BJ (cell line): Measurements from ENCODE around the gene C11orf97. TPM values are rescaled to one million over a fixed set of nuclear protein-coding genes. Genes with fewer than 3 reads are reported as not detected.
"Not testable (repeated sequence)": the region's sequence is repeated elsewhere in the genome, so short reads cannot be mapped to it uniquely, and the experiment has no call there.

Source experiments
- CTCF ChIA-PET: fragments of 350-600 bp; formaldehyde crosslinking; extraction: SDS; loops from one replicate; lab custom pipeline; 2021; ENCODE audit warnings: antibody characterized with exemption, inconsistent platforms; lab: Yijun Ruan, JAX
- POLR2A ChIA-PET: fragments of 300-600 bp; sonication (Branson Sonifier 250); formaldehyde crosslinking; extraction: SDS; loops from one replicate; lab custom pipeline; 2021; ENCODE audit warnings: antibody characterized with exemption; lab: Charles Lee
- DNase-seq: peaks from one replicate; pipeline ENCODE4 v3.0.0-alpha.2; 2011; ENCODE audit warnings: low read depth
- H3K27me3 ChIP-seq: 2 replicates; pipeline ENCODE4 v1.6.0; 2011; ENCODE audit warnings: low read length; ENCODE audit not compliant: control insufficient read depth, insufficient read depth
- H3K36me3 ChIP-seq: 2 replicates; pipeline ENCODE4 v1.5.1; 2011; ENCODE audit warnings: low read length; ENCODE audit not compliant: control insufficient read depth, insufficient read depth
- H3K4me3 ChIP-seq: 2 replicates; pipeline ENCODE4 v1.5.1; 2011; ENCODE audit warnings: low read depth, mild to moderate bottlenecking, control low read depth, low read length
- polyA plus RNA-seq: library from polyadenylated mRNA; depleted of rRNA; stranded (reverse); fragments of >200 nt; gene quantifications from 2 replicates; pipeline ENCODE4 v1.2.3, GENCODE V29; 2011
- TF ChIP-seq, protein P1 (sequence below): IDR thresholded peaks from 2 replicates; pipeline ENCODE4 v1.5.1; 2011; ENCODE audit warnings: low read depth, mild to moderate bottlenecking, control low read depth, inconsistent platforms, low read length, moderate library complexity; ENCODE audit not compliant: insufficient read depth

The C11orf97 gene
- polyA plus RNA-seq, 1 experiment, result not detected

DNA sequence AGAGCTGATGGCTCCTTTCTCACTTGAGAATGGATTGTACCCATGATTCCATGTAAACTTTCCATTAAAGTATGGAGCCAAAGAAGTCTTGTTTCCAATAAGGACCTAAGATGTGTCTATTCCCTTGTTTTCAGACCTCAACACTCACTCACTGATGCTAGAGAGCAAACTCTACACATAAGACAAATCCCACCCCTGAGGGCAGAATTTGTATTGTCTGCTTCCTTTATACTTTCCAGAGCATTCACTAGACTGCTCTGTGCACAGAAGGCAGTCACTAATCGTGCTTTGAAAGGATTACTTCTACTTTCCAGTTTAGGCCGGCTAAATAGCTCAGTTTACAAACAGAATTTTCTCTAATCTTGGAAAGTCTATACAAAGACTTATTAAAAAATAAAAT lies 12.1 kb upstream of the C11orf97 start:
- ChIA-PET CTCF (interaction anchor here (0.7 to 1.2 kb wide), 2 partner anchors 333 to 605 kb away, joined by 3 read pairs; no protein-coding TSS in a partner anchor), POLR2A (no interaction called here)
- no peaks in the 10 kb centered on the region for H3K27me3 ChIP-seq
- H3K36me3 ChIP-seq, result peaks cover 2% of the 10 kb centered on the region
- TF ChIP-seq, protein P1, sequence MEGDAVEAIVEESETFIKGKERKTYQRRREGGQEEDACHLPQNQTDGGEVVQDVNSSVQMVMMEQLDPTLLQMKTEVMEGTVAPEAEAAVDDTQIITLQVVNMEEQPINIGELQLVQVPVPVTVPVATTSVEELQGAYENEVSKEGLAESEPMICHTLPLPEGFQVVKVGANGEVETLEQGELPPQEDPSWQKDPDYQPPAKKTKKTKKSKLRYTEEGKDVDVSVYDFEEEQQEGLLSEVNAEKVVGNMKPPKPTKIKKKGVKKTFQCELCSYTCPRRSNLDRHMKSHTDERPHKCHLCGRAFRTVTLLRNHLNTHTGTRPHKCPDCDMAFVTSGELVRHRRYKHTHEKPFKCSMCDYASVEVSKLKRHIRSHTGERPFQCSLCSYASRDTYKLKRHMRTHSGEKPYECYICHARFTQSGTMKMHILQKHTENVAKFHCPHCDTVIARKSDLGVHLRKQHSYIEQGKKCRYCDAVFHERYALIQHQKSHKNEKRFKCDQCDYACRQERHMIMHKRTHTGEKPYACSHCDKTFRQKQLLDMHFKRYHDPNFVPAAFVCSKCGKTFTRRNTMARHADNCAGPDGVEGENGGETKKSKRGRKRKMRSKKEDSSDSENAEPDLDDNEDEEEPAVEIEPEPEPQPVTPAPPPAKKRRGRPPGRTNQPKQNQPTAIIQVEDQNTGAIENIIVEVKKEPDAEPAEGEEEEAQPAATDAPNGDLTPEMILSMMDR, result no peak
- DNase-seq, result no peak
- no peak overlapping the region for H3K4me3 ChIP-seq

DNA sequence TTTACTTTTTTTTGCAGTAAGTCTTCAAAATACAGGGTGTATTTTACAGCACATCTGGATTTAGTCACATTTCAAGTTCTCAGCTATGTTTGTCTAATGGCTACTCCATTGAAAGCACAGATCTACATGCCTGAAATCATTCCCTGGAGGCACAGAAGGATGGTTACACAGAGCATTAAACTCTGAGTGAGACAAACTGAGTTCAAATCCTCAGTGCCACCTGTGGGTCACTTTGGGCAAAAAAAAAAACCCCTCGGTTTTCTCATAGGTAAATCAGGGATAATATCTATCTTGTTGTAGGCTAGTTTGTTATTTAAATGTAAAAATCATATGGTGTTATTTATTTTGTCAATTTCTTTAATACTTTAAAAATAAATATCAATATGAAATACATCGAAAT lies 10.7 kb upstream of the C11orf97 start:
- ChIA-PET POLR2A (no interaction called here), CTCF (interaction anchor here (1.5 to 1.8 kb wide), 3 partner anchors 15 to 606 kb away, joined by 4 to 15 read pairs (median 5); no protein-coding TSS in a partner anchor)
- no peak overlapping the region for H3K4me3 ChIP-seq
- H3K27me3 ChIP-seq, result no peaks in the 10 kb centered on the region
- TF ChIP-seq, protein P1, result no peak
- DNase-seq, result no peak
- peaks cover 2% of the 10 kb centered on the region for H3K36me3 ChIP-seq

DNA sequence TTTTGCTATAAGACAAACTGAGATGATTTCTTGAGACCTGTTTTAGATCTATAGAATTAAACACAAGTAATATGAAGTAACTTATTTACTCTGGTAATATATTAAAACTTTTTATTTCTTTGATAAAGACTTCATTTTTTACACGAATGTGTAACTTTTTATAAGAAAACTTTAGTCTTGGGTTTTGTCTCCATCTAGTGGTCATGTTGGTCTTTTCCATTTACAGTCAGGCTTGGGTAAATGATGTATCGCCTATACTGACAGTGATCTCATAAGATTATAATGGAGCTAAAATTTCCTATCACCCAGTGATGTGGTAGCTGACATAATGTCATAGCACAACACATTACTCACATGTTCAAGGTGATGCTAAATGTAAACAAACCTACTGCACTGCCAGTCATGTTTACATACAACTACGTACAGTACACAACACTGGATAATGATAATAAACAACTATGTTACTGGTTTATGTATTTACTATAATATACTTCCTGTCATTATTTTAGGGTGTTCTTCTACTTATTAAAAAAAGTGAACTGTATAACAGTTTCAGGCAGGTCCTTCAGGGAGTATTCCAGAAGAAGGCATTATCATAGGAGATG lies 7.5 kb upstream of the C11orf97 start:
- TF ChIP-seq, protein P1, result peak; percentile 58
- CTCF ChIA-PET, result interaction anchor here (0.7 to 3.0 kb wide), 12 partner anchors 8 to 639 kb away, joined by 3 to 34 read pairs (median 4); no protein-coding TSS in a partner anchor
- Histone ChIP-seq H3K36me3 (no peaks in the 10 kb centered on the region), H3K27me3 (no peaks in the 10 kb centered on the region), H3K4me3 (no peak overlapping the region)
- DNase-seq, result no peak
- POLR2A ChIA-PET, result no interaction called here

DNA sequence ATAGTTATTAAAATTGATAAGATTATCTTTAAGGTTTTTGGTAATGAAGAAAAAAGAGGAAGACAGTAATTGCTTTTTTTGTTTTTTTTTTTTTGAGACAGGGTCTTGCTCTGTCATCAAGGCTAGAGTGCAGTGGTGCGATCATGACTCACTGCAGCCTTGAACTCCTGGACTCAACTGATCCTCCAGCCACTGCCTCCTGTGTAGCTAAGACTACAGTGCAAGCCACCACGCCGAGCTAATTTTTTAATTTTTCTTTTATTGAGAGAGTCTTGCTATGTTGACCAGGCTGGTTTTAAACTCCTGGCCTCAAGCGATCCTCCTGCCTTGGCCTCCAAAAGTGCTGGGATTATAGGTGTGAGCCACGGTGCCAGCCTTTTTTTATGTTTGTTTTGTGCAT lies 5.7 kb upstream of the C11orf97 start:
- H3K36me3 ChIP-seq, POLR2A ChIA-PET, H3K27me3 ChIP-seq, DNase-seq, H3K4me3 ChIP-seq: not testable (repeated sequence)
- CTCF ChIA-PET, result interaction anchor here (1.0 to 3.4 kb wide), 3 partner anchors 30 to 611 kb away, joined by 3 to 23 read pairs (median 4); no protein-coding TSS in a partner anchor

DNA sequence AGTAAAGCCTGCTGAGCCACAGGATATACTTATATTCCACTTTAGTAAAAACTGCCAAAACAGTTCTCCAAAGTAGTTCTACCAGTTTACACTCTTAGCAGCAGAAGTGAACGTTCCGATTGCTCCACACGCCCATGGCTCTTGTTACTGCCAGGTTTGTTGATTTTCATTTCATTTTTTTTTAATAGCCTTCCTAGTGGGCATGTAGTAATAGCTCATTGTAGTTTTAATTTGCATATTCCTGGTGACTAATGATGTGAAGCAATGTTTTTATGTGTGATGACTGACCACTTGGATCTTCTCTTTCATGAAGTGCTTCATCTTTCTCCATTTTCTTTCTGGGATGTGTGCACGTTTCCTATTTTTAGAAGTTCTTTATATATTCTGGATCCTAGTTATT lies 4.8 kb upstream of the C11orf97 start:
- Histone ChIP-seq H3K36me3 (no peaks in the 10 kb centered on the region), H3K4me3 (no peak overlapping the region), H3K27me3 (no peaks in the 10 kb centered on the region)
- DNase-seq, result no peak
- POLR2A ChIA-PET, result no interaction called here
- CTCF ChIA-PET, result interaction anchor here (1.2 to 3.4 kb wide), 2 partner anchors 602 to 612 kb away, joined by 4 to 23 read pairs; no protein-coding TSS in a partner anchor
- TF ChIP-seq, protein P1, result no peak
